ENCODE data around the gene ANKRD28.

- TF ChIP-seq RAD21 (IDR thresholded peaks at IDR 0.05; ENCODE audit: low read length), result no peak
- no peak for TF ChIP-seq POLR2A (IDR thresholded peaks at IDR 0.05; ENCODE audit: low read depth, low read length)
- TF ChIP-seq CTCF (conservative IDR thresholded peaks at IDR 0.05; ENCODE audit: low read depth, low read length), result no peak
- TF ChIP-seq MXI1 (IDR thresholded peaks at IDR 0.05; ENCODE audit: borderline replicate concordance, low read depth, low read length), result no peak
- TF ChIP-seq RCOR1 (IDR thresholded peaks at IDR 0.05; ENCODE audit: insufficient replicate concordance, low read length), result no peak
- TF ChIP-seq SMC3 (IDR thresholded peaks at IDR 0.05; ENCODE audit: low read depth, low read length), result no peak
Measured at GRCh38 chr3:15679306-15679705, 118.5 kb downstream of the ANKRD28 start.

Measured in IMR-90 (cell line).